Raji (cell line): ENCODE measurements around the gene NAB2.

Source experiments
- POLR2A ChIP-seq: IDR thresholded peaks from 2 replicates; pipeline ENCODE4 v1.6.1; 2011; ENCODE audit warnings: low read depth, low read length, control low read depth; ENCODE audit not compliant: insufficient read depth

Gene NAB2

GRCh38 chr12:57090490-57090889, 1.6 kb downstream of the NAB2 start:
- TF ChIP-seq POLR2A, result no peak

- no peak for TF ChIP-seq POLR2A
These were observed 2.2 kb downstream of the NAB2 start for GRCh38 chr12:57090924-57091637.

- no peak for TF ChIP-seq POLR2A
These were observed 3.0 kb downstream of the NAB2 start for GRCh38 chr12:57091638-57092528.

GRCh38 chr12:57092529-57092862, 3.6 kb downstream of the NAB2 start:
- TF ChIP-seq POLR2A, result no peak

- no peak for TF ChIP-seq POLR2A
These were observed 4.0 kb downstream of the NAB2 start for GRCh38 chr12:57092876-57093414.

GRCh38 chr12:57093415-57094207, 4.7 kb downstream of the NAB2 start:
- TF ChIP-seq POLR2A, result peak; percentile 4; the same call in 1 of the 2 replicates

GRCh38 chr12:57094208-57095160, 5.6 kb downstream of the NAB2 start:
- TF ChIP-seq POLR2A, result peak; percentile 20; the same call in 1 of the 2 replicates

- TF ChIP-seq POLR2A, result 0 out of 2 replicates have a peak, but pooled peaks have one; percentile 18
These were observed 6.5 kb downstream of the NAB2 start for GRCh38 chr12:57095440-57095839.

- no peak for TF ChIP-seq POLR2A
These were observed 7.2 kb downstream of the NAB2 start for GRCh38 chr12:57096099-57096572.

- no peak for TF ChIP-seq POLR2A
These were observed 8.0 kb downstream of the NAB2 start for GRCh38 chr12:57096748-57097553.

GRCh38 chr12:57097554-57097835, 8.6 kb downstream of the NAB2 start:
- TF ChIP-seq POLR2A, result no peak

GRCh38 chr12:57098546-57098945, 9.6 kb downstream of the NAB2 start:
- TF ChIP-seq POLR2A, result no peak

- no peak for TF ChIP-seq POLR2A
These were observed 10.3 kb downstream of the NAB2 start for GRCh38 chr12:57099047-57099714.
